ENCODE measurements around the gene UST.

GRCh38 chr6:149057464-149057840 lies 310.6 kb downstream of the UST start:
- TF ChIP-seq CTCF (IDR thresholded peaks at IDR 0.05) (no peak), POLR2A (IDR thresholded peaks at IDR 0.05) (no peak), EP300 (IDR thresholded peaks at IDR 0.05) (no peak)
